ENCODE measurements around the gene DHCR7. TPM values are rescaled to one million over a fixed set of nuclear protein-coding genes. Genes with fewer than 3 reads are reported as not detected.

Gene DHCR7
- total RNA-seq, 2 experiments from 2014 or later, result 47.0 to 48.8 TPM

- H3K27ac Mint-ChIP-seq, result no peak overlapping the region
- no peaks in the 10 kb centered on the region for H3K4me1 Mint-ChIP-seq
- POLR2A ChIA-PET, result no interaction called here
- no peaks in the 10 kb centered on the region for H3K36me3 Mint-ChIP-seq
- H3K9me3 Mint-ChIP-seq, result no peaks in the 10 kb centered on the region
- no peak overlapping the region for H3K4me3 Mint-ChIP-seq
- no peaks in the 10 kb centered on the region for H3K27me3 Mint-ChIP-seq
- ATAC-seq (ENCODE audit: low read depth) (no peak), DNase-seq (no peak)
Measured at GRCh38 chr11:71395774-71396173, 52.4 kb downstream of the DHCR7 start.

GRCh38 chr11:71395263-71395560, 53.0 kb downstream of the DHCR7 start:
- POLR2A ChIA-PET, result no interaction called here
- Mint-ChIP-seq H3K4me3 (no peak overlapping the region), H3K4me1 (no peaks in the 10 kb centered on the region), H3K27me3 (no peaks in the 10 kb centered on the region), H3K9me3 (no peaks in the 10 kb centered on the region), H3K36me3 (no peaks in the 10 kb centered on the region), H3K27ac (no peak overlapping the region)
- DNase-seq (no peak), ATAC-seq (ENCODE audit: low read depth) (no peak)

- Mint-ChIP-seq H3K36me3 (no peaks in the 10 kb centered on the region), H3K4me1 (no peaks in the 10 kb centered on the region), H3K4me3 (no peak overlapping the region), H3K9me3 (peaks cover 2% of the 10 kb centered on the region), H3K27me3 (peaks cover 1% of the 10 kb centered on the region), H3K27ac (no peak overlapping the region)
- ATAC-seq (ENCODE audit: low read depth), result no peak
- no peak for DNase-seq
- POLR2A ChIA-PET, result no interaction called here
Measured at GRCh38 chr11:71393283-71393682, 54.9 kb downstream of the DHCR7 start.

GRCh38 chr11:71391796-71392195, 56.4 kb downstream of the DHCR7 start:
- Mint-ChIP-seq H3K27ac (no peak overlapping the region), H3K9me3 (peaks cover 13% of the 10 kb centered on the region), H3K4me3 (no peak overlapping the region), H3K27me3 (peaks cover 4% of the 10 kb centered on the region), H3K4me1 (no peaks in the 10 kb centered on the region), H3K36me3 (no peaks in the 10 kb centered on the region)
- POLR2A ChIA-PET, result no interaction called here
- no peak for DNase-seq
- no peak for ATAC-seq (ENCODE audit: low read depth)

- no peaks in the 10 kb centered on the region for H3K36me3 Mint-ChIP-seq
- H3K9me3 Mint-ChIP-seq, result peaks cover 13% of the 10 kb centered on the region
- H3K4me3 Mint-ChIP-seq, result no peak overlapping the region
- no peak overlapping the region for H3K27ac Mint-ChIP-seq
- DNase-seq, result no peak
- POLR2A ChIA-PET, result no interaction called here
- peaks cover 4% of the 10 kb centered on the region for H3K27me3 Mint-ChIP-seq
- no peak for ATAC-seq (ENCODE audit: low read depth)
- H3K4me1 Mint-ChIP-seq, result no peaks in the 10 kb centered on the region
Measured at GRCh38 chr11:71391352-71391751, 56.8 kb downstream of the DHCR7 start.

- peak; percentile 42 for ATAC-seq (ENCODE audit: low read depth)
- POLR2A ChIA-PET, result no interaction called here
- Mint-ChIP-seq H3K27me3 (peaks cover 7% of the 10 kb centered on the region), H3K27ac (no peak overlapping the region), H3K4me3 (no peak overlapping the region), H3K36me3 (no peaks in the 10 kb centered on the region), H3K4me1 (no peaks in the 10 kb centered on the region), H3K9me3 (peaks cover 13% of the 10 kb centered on the region)
- DNase-seq, result no peak
Measured at GRCh38 chr11:71388637-71389235, 59.5 kb downstream of the DHCR7 start.

GRCh38 chr11:71387784-71388636, 60.2 kb downstream of the DHCR7 start:
- no peaks in the 10 kb centered on the region for H3K4me1 Mint-ChIP-seq
- ATAC-seq (ENCODE audit: low read depth) (no peak), DNase-seq (no peak)
- H3K4me3 Mint-ChIP-seq, result no peak overlapping the region
- POLR2A ChIA-PET, result no interaction called here
- H3K27ac Mint-ChIP-seq, result no peak overlapping the region
- H3K36me3 Mint-ChIP-seq, result no peaks in the 10 kb centered on the region
- peaks cover 13% of the 10 kb centered on the region for H3K9me3 Mint-ChIP-seq
- H3K27me3 Mint-ChIP-seq, result peaks cover 7% of the 10 kb centered on the region

- Mint-ChIP-seq H3K36me3 (no peaks in the 10 kb centered on the region), H3K9me3 (peaks cover 13% of the 10 kb centered on the region), H3K4me3 (no peak overlapping the region), H3K27ac (no peak overlapping the region), H3K4me1 (no peaks in the 10 kb centered on the region), H3K27me3 (peaks cover 7% of the 10 kb centered on the region)
- DNase-seq (no peak), ATAC-seq (ENCODE audit: low read depth) (peak; percentile 51)
- POLR2A ChIA-PET, result no interaction called here
Measured at GRCh38 chr11:71387200-71387599, 61.0 kb downstream of the DHCR7 start.

- no peak overlapping the region for H3K27ac Mint-ChIP-seq
- peaks cover 7% of the 10 kb centered on the region for H3K27me3 Mint-ChIP-seq
- H3K4me1 Mint-ChIP-seq, result no peaks in the 10 kb centered on the region
- H3K36me3 Mint-ChIP-seq, result no peaks in the 10 kb centered on the region
- no peak overlapping the region for H3K4me3 Mint-ChIP-seq
- H3K9me3 Mint-ChIP-seq, result peaks cover 14% of the 10 kb centered on the region
- ATAC-seq (ENCODE audit: low read depth) (no peak), DNase-seq (no peak)
- POLR2A ChIA-PET, result no interaction called here
Measured at GRCh38 chr11:71386202-71386601, 62.0 kb downstream of the DHCR7 start.

GRCh38 chr11:71385091-71385490, 63.1 kb downstream of the DHCR7 start:
- Mint-ChIP-seq H3K27ac (no peak overlapping the region), H3K36me3 (peaks cover 2% of the 10 kb centered on the region), H3K4me3 (no peak overlapping the region), H3K4me1 (no peaks in the 10 kb centered on the region), H3K9me3 (peaks cover 18% of the 10 kb centered on the region), H3K27me3 (peaks cover 7% of the 10 kb centered on the region)
- POLR2A ChIA-PET, result no interaction called here
- ATAC-seq (ENCODE audit: low read depth) (no peak), DNase-seq (no peak)

- DNase-seq (no peak), ATAC-seq (ENCODE audit: low read depth) (no peak)
- Mint-ChIP-seq H3K4me3 (no peak overlapping the region), H3K27me3 (peaks cover 7% of the 10 kb centered on the region), H3K27ac (no peak overlapping the region), H3K9me3 (peaks cover 18% of the 10 kb centered on the region), H3K4me1 (no peaks in the 10 kb centered on the region), H3K36me3 (peaks cover 2% of the 10 kb centered on the region)
- POLR2A ChIA-PET, result no interaction called here
Measured at GRCh38 chr11:71384561-71384960, 63.6 kb downstream of the DHCR7 start.

Small RNA genes within 50 kb of the gene (microRNA-seq; reads per million reads assigned to microRNA genes)
- gene MIR6754, result not detected

Other genes with a start within 250 kb of the DHCR7 start
- gene SHANK2, start 195.8 kb downstream of the DHCR7 start, total RNA-seq, result not detected
- gene NADSYN1, start 4.8 kb upstream of the DHCR7 start, total RNA-seq, result 100 to 1,000 TPM; 172 to 186 TPM
- not detected for gene KRTAP5-7, start 78.9 kb upstream of the DHCR7 start, total RNA-seq
- not detected for gene KRTAP5-8, start 89.6 kb upstream of the DHCR7 start, total RNA-seq
- gene KRTAP5-9, start 100.0 kb upstream of the DHCR7 start, total RNA-seq, result not detected
- not detected for gene KRTAP5-10, start 117.2 kb upstream of the DHCR7 start, total RNA-seq
- gene KRTAP5-11, start 134.5 kb upstream of the DHCR7 start, total RNA-seq, result not detected